HepG2 (cell line): Measurements from ENCODE around the gene ZFAND3.

ENCODE experiments used
- JUN ChIP-seq: sonication (generic); formaldehyde crosslinking; IDR thresholded peaks from 2 replicates; pipeline ENCODE4 v1.4.0; 2020; ENCODE audit warnings: mild to moderate bottlenecking, missing genetic modification reagents
- KAT8 ChIP-seq: IDR thresholded peaks from 2 replicates; pipeline ENCODE4 v1.6.1; 2016; ENCODE audit warnings: missing genetic modification reagents, missing compliant biosample characterization
- SIN3A ChIP-seq: IDR thresholded peaks from 2 replicates; pipeline ENCODE4 v1.6.1; 2011; ENCODE audit warnings: low read depth, mild to moderate bottlenecking, control low read depth, low read length, borderline replicate concordance
- U2AF1 ChIP-seq: fragments of 200-400 bp; formaldehyde crosslinking; optimal IDR thresholded peaks from 2 replicates; pipeline ENCODE3; 2017; ENCODE audit warnings: mild to moderate bottlenecking, low read depth, low read length
- ZMYM3 ChIP-seq: sonication (generic); formaldehyde crosslinking; IDR thresholded peaks from 2 replicates; pipeline ENCODE4 v1.5.1; 2020; ENCODE audit warnings: mild to moderate bottlenecking, missing genetic modification reagents
- ZNF224 ChIP-seq: sonication (generic); formaldehyde crosslinking; IDR thresholded peaks from 2 replicates; pipeline ENCODE4 v1.5.0; 2020; ENCODE audit warnings: mild to moderate bottlenecking, missing genetic modification reagents

- TF ChIP-seq ZMYM3 (CRISPR knock-in tag): no peak
- TF ChIP-seq JUN: no peak
- no peak for TF ChIP-seq ZNF224 (CRISPR knock-in tag)
- TF ChIP-seq SIN3A: no peak
- TF ChIP-seq KAT8 (CRISPR knock-in tag): no peak
- TF ChIP-seq U2AF1: no peak
Observed at GRCh38 chr6:37814374-37814773, 5.2 kb upstream of the ZFAND3 start.
